ENCODE results near the gene PHYH.
"Not testable (repeated sequence)": the region's sequence is repeated elsewhere in the genome, so short reads cannot be mapped to it uniquely, and the experiment has no call there.

PHYH gene

GRCh38 chr10:13335881-13336280 lies 36.0 kb upstream of the PHYH start:
- no peaks in the 10 kb centered on the region for H3K9me3 ChIP-seq (ENCODE audit: control insufficient read depth, low read length)
- H3K4me3 ChIP-seq (ENCODE audit: low read length): no peak overlapping the region
- H3K4me1 ChIP-seq (ENCODE audit: control insufficient read depth, insufficient read depth, low read length): no peaks in the 10 kb centered on the region
- H3K9ac ChIP-seq (ENCODE audit: low read length): no peak overlapping the region
- H3K36me3 ChIP-seq (ENCODE audit: control insufficient read depth, insufficient read depth, low read length): no peaks in the 10 kb centered on the region
- H3K27me3 ChIP-seq (ENCODE audit: control insufficient read depth, insufficient read depth, low read length): no peaks in the 10 kb centered on the region

GRCh38 chr10:13334556-13334955 lies 34.7 kb upstream of the PHYH start:
- Histone ChIP-seq H3K9me3 (ENCODE audit: control insufficient read depth, low read length) (no peaks in the 10 kb centered on the region), H3K36me3 (ENCODE audit: control insufficient read depth, insufficient read depth, low read length) (peaks cover 5% of the 10 kb centered on the region), H3K9ac (ENCODE audit: low read length) (no peak overlapping the region), H3K4me1 (ENCODE audit: control insufficient read depth, insufficient read depth, low read length) (no peaks in the 10 kb centered on the region), H3K4me3 (ENCODE audit: low read length) (no peak overlapping the region), H3K27me3 (ENCODE audit: control insufficient read depth, insufficient read depth, low read length) (no peaks in the 10 kb centered on the region)

DNA sequence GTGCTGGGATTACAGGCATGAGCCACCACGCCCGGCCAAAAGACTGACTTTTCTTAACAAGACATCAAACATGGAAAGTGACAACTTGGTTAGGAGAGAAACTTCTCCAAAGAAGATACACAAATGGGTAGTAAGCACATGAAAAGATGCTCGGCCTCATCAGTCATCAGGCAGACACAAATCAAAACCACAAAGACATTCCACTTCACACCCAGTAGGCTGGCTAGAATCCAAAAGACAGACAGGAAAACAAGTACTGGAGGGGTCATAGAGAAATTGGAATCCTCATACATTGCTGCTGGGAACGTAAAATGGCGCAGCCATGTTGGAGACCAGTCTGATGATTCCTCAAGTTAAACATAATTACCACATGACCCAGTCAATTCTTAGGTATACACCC lies 31.8 kb upstream of the PHYH start:
- H3K36me3 ChIP-seq (ENCODE audit: control insufficient read depth, insufficient read depth, low read length): peaks cover 5% of the 10 kb centered on the region
- no peaks in the 10 kb centered on the region for H3K27me3 ChIP-seq (ENCODE audit: control insufficient read depth, insufficient read depth, low read length)
- H3K9me3 ChIP-seq (ENCODE audit: control insufficient read depth, low read length): no peaks in the 10 kb centered on the region
- no peaks in the 10 kb centered on the region for H3K4me1 ChIP-seq (ENCODE audit: control insufficient read depth, insufficient read depth, low read length)
- H3K9ac ChIP-seq (ENCODE audit: low read length): no peak overlapping the region
- no peak overlapping the region for H3K4me3 ChIP-seq (ENCODE audit: low read length)

DNA sequence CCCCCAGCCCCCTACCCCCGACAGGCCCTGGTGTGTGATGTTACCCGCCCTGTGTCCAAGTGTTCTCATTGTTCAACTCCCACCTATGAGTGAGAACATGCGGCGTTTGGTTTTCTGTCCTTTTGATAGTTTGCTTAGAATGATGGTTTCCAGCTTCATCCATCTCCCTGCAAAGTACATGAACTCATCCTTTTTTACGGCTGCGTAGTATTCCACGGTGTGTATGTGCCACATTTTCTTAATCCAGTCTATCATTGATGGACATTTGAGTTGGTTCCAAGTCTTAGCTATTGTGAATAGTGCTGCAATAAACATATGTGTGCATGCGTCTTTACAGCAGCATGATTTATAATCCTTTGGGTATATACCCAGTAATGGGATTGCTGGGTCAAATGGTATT lies 31.1 kb upstream of the PHYH start:
- not testable (repeated sequence) for H3K9me3 ChIP-seq (ENCODE audit: control insufficient read depth, low read length); H3K4me1 ChIP-seq (ENCODE audit: control insufficient read depth, insufficient read depth, low read length); H3K4me3 ChIP-seq (ENCODE audit: low read length); H3K9ac ChIP-seq (ENCODE audit: low read length); H3K27me3 ChIP-seq (ENCODE audit: control insufficient read depth, insufficient read depth, low read length); H3K36me3 ChIP-seq (ENCODE audit: control insufficient read depth, insufficient read depth, low read length)

DNA sequence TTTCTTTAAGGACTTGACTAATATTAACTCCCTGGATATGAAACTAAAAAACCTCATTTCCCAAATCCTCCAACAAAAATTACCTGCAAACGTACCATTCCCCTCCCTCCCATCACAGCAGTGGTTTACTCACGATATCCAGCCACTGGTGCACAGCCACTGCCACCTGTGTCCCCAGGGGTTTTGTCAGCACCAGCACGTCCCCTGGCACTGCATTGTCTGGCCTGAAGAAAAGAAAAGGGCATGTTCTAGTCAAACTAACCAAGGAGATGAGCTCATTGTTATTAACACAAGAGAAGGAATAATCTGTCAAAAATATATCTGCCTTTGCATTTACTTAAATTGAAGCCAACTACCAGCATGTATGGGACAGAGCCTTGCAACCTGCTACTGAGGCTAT lies 29.7 kb upstream of the PHYH start:
- Histone ChIP-seq H3K36me3 (ENCODE audit: control insufficient read depth, insufficient read depth, low read length) (peaks cover 5% of the 10 kb centered on the region), H3K9me3 (ENCODE audit: control insufficient read depth, low read length) (no peaks in the 10 kb centered on the region), H3K27me3 (ENCODE audit: control insufficient read depth, insufficient read depth, low read length) (no peaks in the 10 kb centered on the region), H3K4me3 (ENCODE audit: low read length) (no peak overlapping the region), H3K4me1 (ENCODE audit: control insufficient read depth, insufficient read depth, low read length) (no peaks in the 10 kb centered on the region), H3K9ac (ENCODE audit: low read length) (no peak overlapping the region)

GRCh38 chr10:13328613-13329012 lies 28.7 kb upstream of the PHYH start:
- H3K9ac ChIP-seq (ENCODE audit: low read length): no peak overlapping the region

GRCh38 chr10:13328126-13328525 lies 28.3 kb upstream of the PHYH start:
- H3K36me3 ChIP-seq (ENCODE audit: control insufficient read depth, insufficient read depth, low read length): peaks cover 5% of the 10 kb centered on the region

More at GRCh38 chr10:13328613-13329012, 28.7 kb upstream of the PHYH start:
- H3K9me3 ChIP-seq (ENCODE audit: control insufficient read depth, low read length): no peaks in the 10 kb centered on the region
- H3K4me3 ChIP-seq (ENCODE audit: low read length): no peak overlapping the region
- peaks cover 5% of the 10 kb centered on the region for H3K36me3 ChIP-seq (ENCODE audit: control insufficient read depth, insufficient read depth, low read length)
- no peaks in the 10 kb centered on the region for H3K4me1 ChIP-seq (ENCODE audit: control insufficient read depth, insufficient read depth, low read length)
- H3K27me3 ChIP-seq (ENCODE audit: control insufficient read depth, insufficient read depth, low read length): no peaks in the 10 kb centered on the region

GRCh38 chr10:13327534-13327933 lies 27.7 kb upstream of the PHYH start:
- no peak overlapping the region for H3K9ac ChIP-seq (ENCODE audit: low read length)
- no peaks in the 10 kb centered on the region for H3K9me3 ChIP-seq (ENCODE audit: control insufficient read depth, low read length)
- no peaks in the 10 kb centered on the region for H3K27me3 ChIP-seq (ENCODE audit: control insufficient read depth, insufficient read depth, low read length)
- peaks cover 5% of the 10 kb centered on the region for H3K36me3 ChIP-seq (ENCODE audit: control insufficient read depth, insufficient read depth, low read length)
- no peak overlapping the region for H3K4me3 ChIP-seq (ENCODE audit: low read length)
- no peaks in the 10 kb centered on the region for H3K4me1 ChIP-seq (ENCODE audit: control insufficient read depth, insufficient read depth, low read length)

More at GRCh38 chr10:13328126-13328525, 28.3 kb upstream of the PHYH start:
- no peaks in the 10 kb centered on the region for H3K27me3 ChIP-seq (ENCODE audit: control insufficient read depth, insufficient read depth, low read length)
- H3K9ac ChIP-seq (ENCODE audit: low read length): no peak overlapping the region
- no peak overlapping the region for H3K4me3 ChIP-seq (ENCODE audit: low read length)
- H3K9me3 ChIP-seq (ENCODE audit: control insufficient read depth, low read length): no peaks in the 10 kb centered on the region
- H3K4me1 ChIP-seq (ENCODE audit: control insufficient read depth, insufficient read depth, low read length): no peaks in the 10 kb centered on the region

DNA sequence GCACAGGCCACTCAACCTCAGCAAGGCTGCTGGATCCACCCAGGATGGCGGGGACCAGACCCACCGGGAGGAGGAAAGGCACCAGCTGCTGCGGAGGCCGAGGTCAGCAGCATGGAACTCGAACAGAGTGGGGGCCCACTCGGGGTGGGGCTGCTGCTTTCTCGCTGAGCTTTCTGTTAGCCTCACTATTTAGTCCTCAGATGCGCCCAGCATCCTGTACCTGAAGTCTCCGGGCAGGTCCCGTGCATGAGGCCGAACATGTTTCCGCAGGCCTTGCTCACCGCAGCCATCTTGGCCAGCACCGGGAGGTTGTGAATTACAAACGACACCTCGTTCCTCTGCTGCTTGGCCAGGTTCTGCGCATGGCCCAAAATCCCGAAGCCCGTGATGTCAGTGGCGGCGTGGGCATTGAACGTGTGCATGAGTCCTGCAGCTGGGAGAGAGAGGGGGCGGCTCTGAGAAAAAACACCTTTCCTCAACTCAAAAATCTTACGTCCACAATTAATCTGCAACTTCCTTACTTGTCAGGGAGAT lies 22.8 kb upstream of the PHYH start:
- H3K9me3 ChIP-seq (ENCODE audit: control insufficient read depth, low read length): no peaks in the 10 kb centered on the region
- no peaks in the 10 kb centered on the region for H3K36me3 ChIP-seq (ENCODE audit: control insufficient read depth, insufficient read depth, low read length)
- H3K9ac ChIP-seq (ENCODE audit: low read length): no peak overlapping the region
- H3K27me3 ChIP-seq (ENCODE audit: control insufficient read depth, insufficient read depth, low read length): no peaks in the 10 kb centered on the region
- no peak overlapping the region for H3K4me3 ChIP-seq (ENCODE audit: low read length)
- H3K4me1 ChIP-seq (ENCODE audit: control insufficient read depth, insufficient read depth, low read length): no peaks in the 10 kb centered on the region

GRCh38 chr10:13321576-13321975 lies 21.7 kb upstream of the PHYH start:
- H3K4me1 ChIP-seq (ENCODE audit: control insufficient read depth, insufficient read depth, low read length): no peaks in the 10 kb centered on the region
- no peaks in the 10 kb centered on the region for H3K27me3 ChIP-seq (ENCODE audit: control insufficient read depth, insufficient read depth, low read length)
- H3K4me3 ChIP-seq (ENCODE audit: low read length): no peak overlapping the region
- H3K9me3 ChIP-seq (ENCODE audit: control insufficient read depth, low read length): no peaks in the 10 kb centered on the region
- H3K36me3 ChIP-seq (ENCODE audit: control insufficient read depth, insufficient read depth, low read length): no peaks in the 10 kb centered on the region
- no peak overlapping the region for H3K9ac ChIP-seq (ENCODE audit: low read length)

DNA sequence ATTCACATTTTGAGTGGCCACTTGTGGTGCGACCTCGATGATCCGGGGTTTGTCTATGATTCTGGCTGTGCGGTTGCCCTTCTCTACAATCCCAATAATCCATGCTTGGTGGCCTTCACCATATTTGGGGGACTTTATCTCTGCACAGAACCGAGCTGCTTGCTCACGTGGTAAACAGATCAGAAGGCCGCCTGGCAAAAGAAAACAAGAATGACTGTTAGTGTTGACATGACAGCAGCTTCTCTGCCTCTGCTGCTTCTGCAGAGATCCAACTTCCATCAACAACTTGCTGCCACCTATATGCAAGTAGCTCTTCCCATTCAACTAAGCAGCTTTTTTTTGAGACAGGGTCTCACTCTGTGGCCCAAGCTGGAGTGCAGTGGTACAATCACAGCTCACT lies 19.3 kb upstream of the PHYH start:
- no peaks in the 10 kb centered on the region for H3K4me1 ChIP-seq (ENCODE audit: control insufficient read depth, insufficient read depth, low read length)
- H3K9me3 ChIP-seq (ENCODE audit: control insufficient read depth, low read length): no peaks in the 10 kb centered on the region
- no peaks in the 10 kb centered on the region for H3K27me3 ChIP-seq (ENCODE audit: control insufficient read depth, insufficient read depth, low read length)
- H3K4me3 ChIP-seq (ENCODE audit: low read length): no peak overlapping the region
- no peaks in the 10 kb centered on the region for H3K36me3 ChIP-seq (ENCODE audit: control insufficient read depth, insufficient read depth, low read length)
- H3K9ac ChIP-seq (ENCODE audit: low read length): no peak overlapping the region

GRCh38 chr10:13317474-13317873 lies 17.6 kb upstream of the PHYH start:
- Histone ChIP-seq H3K27me3 (ENCODE audit: control insufficient read depth, insufficient read depth, low read length) (no peaks in the 10 kb centered on the region), H3K36me3 (ENCODE audit: control insufficient read depth, insufficient read depth, low read length) (no peaks in the 10 kb centered on the region), H3K9me3 (ENCODE audit: control insufficient read depth, low read length) (no peaks in the 10 kb centered on the region), H3K4me3 (ENCODE audit: low read length) (no peak overlapping the region), H3K4me1 (ENCODE audit: control insufficient read depth, insufficient read depth, low read length) (no peaks in the 10 kb centered on the region), H3K9ac (ENCODE audit: low read length) (no peak overlapping the region)

DNA sequence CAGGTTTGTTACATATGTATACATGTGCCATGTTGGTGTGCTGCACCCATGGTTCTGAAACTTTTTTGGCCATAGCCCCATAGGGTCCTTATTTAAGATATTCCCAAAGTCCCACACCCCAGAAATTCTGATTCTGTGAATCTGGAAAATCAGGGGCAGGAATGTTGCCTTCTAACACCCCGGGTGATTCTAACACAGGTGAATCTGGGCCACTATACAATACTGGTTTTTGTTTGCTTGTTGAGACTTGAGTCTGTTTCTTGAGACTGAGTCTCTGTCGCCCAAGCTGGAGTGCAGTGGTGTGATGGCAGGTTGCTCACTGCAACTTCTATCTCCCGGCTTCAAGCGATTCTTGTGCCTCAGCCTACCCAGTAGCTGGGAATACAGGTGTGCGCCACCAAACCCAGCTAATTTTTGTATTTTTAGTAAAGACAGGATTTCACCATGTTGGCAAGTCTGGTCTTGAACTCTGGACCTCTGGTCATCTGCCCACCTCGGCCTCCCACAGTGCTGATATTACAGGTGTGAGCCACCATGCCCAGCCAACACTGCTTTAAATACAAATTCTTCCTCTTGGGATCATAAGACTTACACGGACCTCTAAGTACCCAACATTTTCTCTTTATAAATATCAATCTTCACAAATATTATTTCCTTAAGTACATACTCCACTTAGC lies 16.9 kb upstream of the PHYH start:
- Histone ChIP-seq H3K36me3 (ENCODE audit: control insufficient read depth, insufficient read depth, low read length) (no peaks in the 10 kb centered on the region), H3K4me3 (ENCODE audit: low read length) (no peak overlapping the region), H3K27me3 (ENCODE audit: control insufficient read depth, insufficient read depth, low read length) (no peaks in the 10 kb centered on the region), H3K4me1 (ENCODE audit: control insufficient read depth, insufficient read depth, low read length) (no peaks in the 10 kb centered on the region), H3K9me3 (ENCODE audit: control insufficient read depth, low read length) (no peaks in the 10 kb centered on the region), H3K9ac (ENCODE audit: low read length) (no peak overlapping the region)

All from mucosa of stomach (tissue), 1 donor.